HG02759 (cell line): ENCODE data around the gene CACNG5.

Experiments used
- ATAC-seq: cut with Tn5 transposase; IDR thresholded peaks from one replicate; pipeline ENCODE4 v1.9.1; 2021; ENCODE audit warnings: mild to moderate bottlenecking, moderate library complexity; ENCODE audit not compliant: unreplicated experiment

The CACNG5 gene

DNA sequence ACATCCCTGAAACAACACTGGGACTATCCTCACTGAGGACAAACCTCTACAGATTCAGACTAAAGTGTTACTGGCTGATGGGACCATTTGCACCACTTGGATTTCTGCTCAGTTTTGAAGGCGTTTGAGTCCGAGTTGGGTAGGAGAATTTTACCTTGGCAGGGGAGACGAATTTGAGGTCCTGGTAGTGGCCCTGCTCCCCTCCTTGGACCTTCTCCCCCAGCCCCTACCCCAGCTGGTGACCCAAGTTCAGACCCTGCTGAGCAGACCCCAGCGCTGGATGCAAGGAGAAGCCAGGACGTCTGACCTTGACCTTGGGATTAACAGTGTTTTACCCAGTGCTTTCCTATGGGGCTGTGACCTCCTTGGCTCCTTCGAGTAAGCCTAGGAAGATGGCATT lies 13.6 kb downstream of the CACNG5 start:
- ATAC-seq: no peak

DNA sequence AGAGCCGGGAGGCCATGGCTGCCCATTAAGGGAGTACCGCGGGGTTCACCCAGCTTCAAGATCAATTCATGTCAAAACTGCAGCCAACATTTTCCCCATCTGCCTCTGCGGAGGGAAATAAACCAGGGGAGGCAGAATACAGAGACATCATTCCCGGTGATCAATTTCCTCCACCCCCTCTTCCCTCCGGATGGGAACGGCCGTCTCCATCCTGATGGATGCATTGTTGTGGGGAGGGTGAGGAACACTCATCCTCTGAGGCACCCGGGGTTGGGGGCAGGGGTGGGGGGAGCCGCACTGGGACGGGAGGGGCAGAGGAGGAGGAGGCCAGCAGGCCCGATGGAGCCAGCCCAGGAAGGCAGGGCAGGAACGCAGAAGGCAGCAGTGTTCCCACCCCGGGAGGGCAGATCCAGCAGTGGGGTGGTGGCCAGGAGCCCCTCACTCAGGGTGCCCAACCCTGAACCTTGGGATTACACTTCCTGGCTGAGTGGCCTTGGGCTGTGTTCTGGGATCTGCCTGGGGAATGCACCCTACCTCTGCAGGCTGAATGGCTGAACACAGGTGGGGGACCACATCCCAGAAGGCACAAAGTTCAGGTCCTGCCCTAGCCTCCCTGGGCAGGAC lies 14.2 kb downstream of the CACNG5 start:
- no peak for ATAC-seq

DNA sequence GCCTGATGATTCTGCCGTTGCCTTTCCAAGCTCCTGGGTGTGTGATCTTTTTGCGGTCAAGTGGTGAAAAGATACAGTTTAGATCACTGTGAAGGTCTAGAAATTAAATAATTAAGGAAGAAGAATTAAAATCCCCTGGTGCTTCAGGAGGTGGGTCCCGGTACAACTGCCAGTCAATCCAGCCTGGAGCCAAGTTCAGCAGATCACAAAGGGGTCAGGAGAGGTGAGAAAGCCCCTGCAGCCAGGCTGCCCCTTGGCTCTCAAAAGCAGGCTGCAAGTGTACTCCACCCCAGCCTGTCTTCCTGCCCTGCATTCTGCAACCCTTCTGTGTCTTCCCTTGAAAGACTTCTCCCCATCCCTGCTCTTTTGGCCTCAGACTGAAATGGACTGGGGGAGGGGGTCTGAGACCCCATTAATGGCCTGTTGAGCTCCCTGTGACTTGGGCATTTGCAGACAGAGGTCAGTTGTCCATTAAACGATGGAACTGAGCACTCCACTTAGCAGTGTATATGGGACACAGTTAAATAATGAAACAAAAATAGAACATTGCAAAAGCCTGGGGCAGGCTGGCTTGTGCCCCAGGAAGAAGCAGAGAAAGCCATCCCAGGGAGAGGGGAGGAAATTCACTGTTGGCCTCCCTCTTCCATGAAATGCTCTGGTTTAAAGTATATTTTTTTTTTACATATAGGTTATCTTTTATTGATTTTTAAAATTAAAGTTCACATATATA lies 15.1 kb downstream of the CACNG5 start:
- no peak for ATAC-seq

GRCh38 chr17:66850692-66851091 lies 15.8 kb downstream of the CACNG5 start:
- ATAC-seq: no peak

GRCh38 chr17:66855204-66855603 lies 20.3 kb downstream of the CACNG5 start:
- no peak for ATAC-seq

GRCh38 chr17:66858226-66859083 lies 23.5 kb downstream of the CACNG5 start:
- ATAC-seq: no peak

- no peak for ATAC-seq
These were observed 24.4 kb downstream of the CACNG5 start for GRCh38 chr17:66859353-66859752.

- ATAC-seq: no peak
These were observed 25.3 kb downstream of the CACNG5 start for GRCh38 chr17:66860204-66860603.

GRCh38 chr17:66863820-66864219 lies 28.9 kb downstream of the CACNG5 start:
- ATAC-seq: no peak

- no peak for ATAC-seq
These were observed 30.2 kb downstream of the CACNG5 start for GRCh38 chr17:66865151-66865550.

- ATAC-seq: no peak
These were observed 39.0 kb downstream of the CACNG5 start for GRCh38 chr17:66873962-66874361.

- ATAC-seq: no peak
These were observed 50.0 kb downstream of the CACNG5 start for GRCh38 chr17:66884931-66885330.

GRCh38 chr17:66885417-66885816 lies 50.5 kb downstream of the CACNG5 start:
- ATAC-seq: no peak

DNA sequence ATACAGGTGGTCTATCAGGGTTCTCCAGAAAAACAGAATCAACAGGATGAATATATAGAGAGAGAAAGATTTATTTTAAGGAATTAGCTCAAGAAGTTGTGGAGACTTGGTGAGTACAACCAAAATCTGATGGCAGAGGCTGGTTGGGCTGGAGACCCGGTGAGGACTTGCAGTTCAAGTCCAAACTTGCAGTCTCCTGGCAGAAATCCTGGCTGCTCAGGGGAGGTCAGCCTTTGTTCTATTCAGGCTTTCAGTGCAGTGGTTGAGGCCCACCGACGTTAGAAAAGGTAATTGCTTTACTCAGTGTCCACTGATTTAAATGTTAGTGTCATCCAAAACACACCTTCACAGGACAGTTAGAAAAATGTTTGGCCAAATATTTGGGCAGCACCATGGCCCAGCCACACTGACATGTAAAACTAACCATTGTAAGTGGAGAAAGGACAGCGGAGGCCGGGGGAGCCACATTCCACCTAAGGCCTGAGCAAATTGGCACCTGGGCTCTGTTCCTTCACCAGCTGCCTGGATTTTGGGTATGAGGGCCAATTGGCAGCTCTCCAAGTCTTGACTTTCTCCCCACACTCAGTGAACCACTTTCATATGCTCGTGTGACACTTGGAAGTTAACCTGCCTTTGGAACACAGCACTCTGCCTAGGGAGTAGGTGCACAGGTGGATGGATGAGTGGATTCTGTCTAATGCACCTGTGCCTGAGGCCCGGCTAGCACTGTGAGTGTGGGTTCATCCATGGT lies 54.7 kb downstream of the CACNG5 start:
- ATAC-seq: no peak

GRCh38 chr17:66892246-66892645 lies 57.3 kb downstream of the CACNG5 start:
- ATAC-seq: no peak

GRCh38 chr17:66893382-66893781 lies 58.5 kb downstream of the CACNG5 start:
- ATAC-seq: no peak

GRCh38 chr17:66893863-66894262 lies 58.9 kb downstream of the CACNG5 start:
- no peak for ATAC-seq

GRCh38 chr17:66897141-66897540 lies 62.2 kb downstream of the CACNG5 start:
- ATAC-seq: no peak

- ATAC-seq: no peak
These were observed 63.6 kb downstream of the CACNG5 start for GRCh38 chr17:66898536-66898935.

DNA sequence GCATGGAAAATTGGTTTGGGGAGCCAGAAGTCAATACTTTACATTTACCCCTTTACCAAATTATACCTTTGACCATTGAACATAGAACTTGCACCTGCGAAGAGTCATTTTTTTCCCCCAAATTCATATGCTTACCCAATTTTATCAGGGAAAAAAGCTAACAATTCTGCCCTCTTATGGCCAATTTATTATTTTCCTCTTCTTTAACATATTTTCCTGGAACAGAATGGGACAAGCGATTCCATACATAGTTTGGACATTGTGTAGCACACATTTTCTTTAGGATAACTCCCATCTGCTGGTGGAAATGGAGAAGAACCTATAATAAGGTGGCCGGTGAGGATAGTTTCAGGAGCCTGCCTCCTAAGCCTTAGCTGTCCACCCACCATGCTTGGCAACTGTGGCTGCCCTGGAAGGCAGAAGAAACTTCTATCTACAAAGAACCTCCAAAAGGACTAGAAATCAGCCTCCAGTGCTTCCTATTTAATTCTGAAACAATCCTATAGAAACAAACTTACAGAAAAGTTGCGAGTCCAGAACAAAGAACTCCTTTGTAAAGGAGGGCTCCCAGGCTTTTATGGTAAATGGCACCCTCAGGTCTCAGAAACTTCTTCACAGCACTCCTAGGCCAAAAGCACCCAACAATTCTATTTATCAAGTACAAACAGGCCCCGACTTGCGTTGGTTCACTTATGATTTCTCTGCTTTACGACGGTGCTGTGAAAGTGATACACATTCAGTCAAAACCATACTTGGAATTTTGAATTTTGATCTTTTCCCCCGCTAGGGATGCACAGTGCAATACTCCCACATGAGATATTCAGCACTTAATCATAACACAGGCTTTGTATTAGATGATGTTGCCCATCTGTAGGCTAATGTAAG lies 65.5 kb downstream of the CACNG5 start:
- no peak for ATAC-seq
